Measurements from ENCODE around the gene HUNK.

DNA sequence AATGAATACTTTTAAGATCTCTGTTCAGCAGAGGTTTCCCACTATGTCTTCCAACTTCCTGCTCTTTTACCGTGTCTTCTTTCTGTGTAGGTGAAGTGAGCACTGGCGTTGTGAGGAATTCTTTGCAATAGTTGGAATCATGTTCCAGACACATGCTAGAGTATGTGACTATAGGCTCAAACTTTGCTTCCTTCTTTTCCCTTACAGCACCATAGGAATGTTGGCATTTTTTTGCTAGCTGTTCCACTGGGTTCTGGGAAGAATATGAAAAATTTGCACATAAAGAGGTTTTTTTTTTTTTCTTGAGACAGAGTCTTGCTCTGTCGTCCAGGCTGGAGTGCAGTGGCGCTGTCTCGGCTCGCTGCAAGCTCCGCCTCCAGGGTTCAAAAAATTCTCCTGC lies 15.7 kb upstream of the HUNK start:
- TF ChIP-seq, protein P1, sequence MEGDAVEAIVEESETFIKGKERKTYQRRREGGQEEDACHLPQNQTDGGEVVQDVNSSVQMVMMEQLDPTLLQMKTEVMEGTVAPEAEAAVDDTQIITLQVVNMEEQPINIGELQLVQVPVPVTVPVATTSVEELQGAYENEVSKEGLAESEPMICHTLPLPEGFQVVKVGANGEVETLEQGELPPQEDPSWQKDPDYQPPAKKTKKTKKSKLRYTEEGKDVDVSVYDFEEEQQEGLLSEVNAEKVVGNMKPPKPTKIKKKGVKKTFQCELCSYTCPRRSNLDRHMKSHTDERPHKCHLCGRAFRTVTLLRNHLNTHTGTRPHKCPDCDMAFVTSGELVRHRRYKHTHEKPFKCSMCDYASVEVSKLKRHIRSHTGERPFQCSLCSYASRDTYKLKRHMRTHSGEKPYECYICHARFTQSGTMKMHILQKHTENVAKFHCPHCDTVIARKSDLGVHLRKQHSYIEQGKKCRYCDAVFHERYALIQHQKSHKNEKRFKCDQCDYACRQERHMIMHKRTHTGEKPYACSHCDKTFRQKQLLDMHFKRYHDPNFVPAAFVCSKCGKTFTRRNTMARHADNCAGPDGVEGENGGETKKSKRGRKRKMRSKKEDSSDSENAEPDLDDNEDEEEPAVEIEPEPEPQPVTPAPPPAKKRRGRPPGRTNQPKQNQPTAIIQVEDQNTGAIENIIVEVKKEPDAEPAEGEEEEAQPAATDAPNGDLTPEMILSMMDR (IDR thresholded peaks at IDR 0.05) = no peak
- no peak for TF ChIP-seq EP300 (IDR thresholded peaks at IDR 0.05)
- TF ChIP-seq POLR2A (IDR thresholded peaks at IDR 0.05) = no peak

Data from sigmoid colon (tissue), 4 donors.